ENCODE data around the gene MYL9. TPM values are rescaled to one million over a fixed set of nuclear protein-coding genes. Genes with fewer than 3 reads are reported as not detected.

The MYL9 gene
- total RNA-seq, 4 donors from 2014 or later: 1,087 to 2,842 (median 1,707) TPM

GRCh38 chr20:36548704-36549627 is 7.6 kb downstream of the MYL9 start:
- no peaks in the 10 kb centered on the region for H3K27me3 ChIP-seq
- H3K4me1 ChIP-seq: peaks cover 0 to 77% (median 11%) of the 10 kb centered on the region in 3 donors
- no peak for TF ChIP-seq POLR2A (IDR thresholded peaks at IDR 0.05)
- TF ChIP-seq EP300 (IDR thresholded peaks at IDR 0.05): no peak
- no peak for TF ChIP-seq POLR2AphosphoS5 (IDR thresholded peaks at IDR 0.05)
- no peak for TF ChIP-seq CTCF (IDR thresholded peaks at IDR 0.05)
- peak overlapping the region in 3 of 4 donors; percentile 71 to 98 (median 97) for H3K27ac ChIP-seq
- no peak for ATAC-seq
- H3K4me3 ChIP-seq: peak overlapping the region in 1 of 2 donors; percentile 2
- H3K36me3 ChIP-seq: peaks cover 0 to 53% of the 10 kb centered on the region in 2 donors
- 40 to 53% methylated on average over 2 to 8 of the region's 23 CpGs for WGBS, 2 donors (ENCODE audit: low coverage in 1 of 2)
- no peaks in the 10 kb centered on the region for H3K9me3 ChIP-seq

- Histone ChIP-seq H3K27ac (peak overlapping the region; percentile 4 to 98 (median 84)), H3K4me1 (peaks cover 0 to 70% (median 11%) of the 10 kb centered on the region in 3 donors), H3K9me3 (no peaks in the 10 kb centered on the region), H3K36me3 (peaks cover 0 to 53% of the 10 kb centered on the region in 2 donors), H3K4me3 (no peak overlapping the region), H3K27me3 (no peaks in the 10 kb centered on the region)
- ATAC-seq: peak; percentile 1
- WGBS, 2 donors (ENCODE audit: low coverage in 1 of 2): no CpG with 5 or more reads among the region's 9 CpGs
- TF ChIP-seq POLR2AphosphoS5 (IDR thresholded peaks at IDR 0.05) (peak; percentile 62), EP300 (IDR thresholded peaks at IDR 0.05) (no peak), POLR2A (IDR thresholded peaks at IDR 0.05) (peak in 1 of 2 donors; percentile 1), CTCF (IDR thresholded peaks at IDR 0.05) (no peak)
These were observed 8.3 kb downstream of the MYL9 start for GRCh38 chr20:36549628-36549941.

GRCh38 chr20:36549942-36550789 is 8.8 kb downstream of the MYL9 start:
- no peaks in the 10 kb centered on the region for H3K9me3 ChIP-seq
- peaks cover 0 to 65% (median 11%) of the 10 kb centered on the region in 3 donors for H3K4me1 ChIP-seq
- no peak for TF ChIP-seq EP300 (IDR thresholded peaks at IDR 0.05)
- TF ChIP-seq POLR2AphosphoS5 (IDR thresholded peaks at IDR 0.05): peak; percentile 32
- peak in 1 of 2 donors; percentile 4 for TF ChIP-seq POLR2A (IDR thresholded peaks at IDR 0.05)
- ATAC-seq: peak; percentile 25
- no peaks in the 10 kb centered on the region for H3K27me3 ChIP-seq
- H3K36me3 ChIP-seq: peaks cover 0 to 47% of the 10 kb centered on the region in 2 donors
- no peak overlapping the region for H3K4me3 ChIP-seq
- peak overlapping the region; percentile 4 to 98 (median 84) for H3K27ac ChIP-seq
- WGBS, 2 donors (ENCODE audit: low coverage in 1 of 2): 29 to 40% methylated on average over 2 to 3 of the region's 16 CpGs

GRCh38 chr20:36550790-36551299 is 9.5 kb downstream of the MYL9 start:
- Histone ChIP-seq H3K27ac (peak overlapping the region; percentile 4 to 98 (median 84)), H3K27me3 (no peaks in the 10 kb centered on the region), H3K4me1 (peaks cover 0 to 58% (median 11%) of the 10 kb centered on the region in 3 donors), H3K9me3 (no peaks in the 10 kb centered on the region), H3K36me3 (peaks cover 0 to 40% of the 10 kb centered on the region in 2 donors), H3K4me3 (no peak overlapping the region)
- ATAC-seq: peak; percentile 50
- no CpG with 5 or more reads among the region's 15 CpGs for WGBS, 2 donors (ENCODE audit: low coverage in 1 of 2)
- TF ChIP-seq POLR2A (IDR thresholded peaks at IDR 0.05) (peak; percentile 41 to 56), EP300 (IDR thresholded peaks at IDR 0.05) (no peak), POLR2AphosphoS5 (IDR thresholded peaks at IDR 0.05) (peak; percentile 95), CTCF (IDR thresholded peaks at IDR 0.05) (no peak)

- Histone ChIP-seq H3K27ac (no peak overlapping the region), H3K27me3 (no peaks in the 10 kb centered on the region), H3K4me1 (peaks cover 0 to 25% (median 0%) of the 10 kb centered on the region in 3 donors), H3K36me3 (no peaks in the 10 kb centered on the region), H3K9me3 (no peaks in the 10 kb centered on the region), H3K4me3 (no peak overlapping the region)
- WGBS, 2 donors (ENCODE audit: low coverage in 1 of 2): 93% methylated on average over 2 of the region's 2 CpGs
- TF ChIP-seq EP300 (IDR thresholded peaks at IDR 0.05) (no peak), POLR2AphosphoS5 (IDR thresholded peaks at IDR 0.05) (no peak), POLR2A (IDR thresholded peaks at IDR 0.05) (no peak), CTCF (IDR thresholded peaks at IDR 0.05) (no peak)
- no peak for ATAC-seq
These were observed 13.9 kb downstream of the MYL9 start for GRCh38 chr20:36555248-36555647.
